IMR-90 (cell line): ENCODE data around the gene TPO.

Experiments used
- BHLHE40 ChIP-seq: fragments of 150-350 bp; IDR thresholded peaks from 2 replicates; pipeline ENCODE4 v1.6.1; 2016; ENCODE audit warnings: mild to moderate bottlenecking, low read depth, low read length
- CEBPB ChIP-seq: IDR thresholded peaks from 2 replicates; pipeline ENCODE4 v1.6.1; 2012; ENCODE audit warnings: low read depth, low read length, improper control_type of control experiment
- MAFK ChIP-seq: IDR thresholded peaks from 2 replicates; pipeline ENCODE4 v1.6.1; 2012; ENCODE audit warnings: low read depth, low read length, improper control_type of control experiment
- MAZ ChIP-seq: IDR thresholded peaks from 2 replicates; pipeline ENCODE4 v1.6.1; 2012; ENCODE audit warnings: low read depth, mild to moderate bottlenecking, low read length, improper control_type of control experiment, moderate library complexity, borderline replicate concordance
- POLR2A ChIP-seq: IDR thresholded peaks from 2 replicates; pipeline ENCODE4 v1.6.1; 2012; ENCODE audit warnings: mild to moderate bottlenecking, low read depth, low read length
- RCOR1 ChIP-seq: IDR thresholded peaks from 2 replicates; pipeline ENCODE4 v1.6.1; 2012; ENCODE audit warnings: mild to moderate bottlenecking, low read length, improper control_type of control experiment; ENCODE audit not compliant: insufficient replicate concordance
- SMC3 ChIP-seq: fragments of 150-350 bp; IDR thresholded peaks from 2 replicates; pipeline ENCODE4 v1.6.1; 2016; ENCODE audit warnings: low read depth, mild to moderate bottlenecking, antibody characterized with exemption, low read length, moderate library complexity
- TF ChIP-seq, protein P1 (sequence below): conservative IDR thresholded peaks from 2 replicates; pipeline ENCODE4 v1.5.1; 2012; ENCODE audit warnings: mild to moderate bottlenecking, low read depth, low read length, improper control_type of control experiment
- TF ChIP-seq, protein P2 (sequence below): fragments of 150-350 bp; IDR thresholded peaks from 2 replicates; pipeline ENCODE4 v1.6.1; 2017; ENCODE audit warnings: mild to moderate bottlenecking, antibody characterized with exemption, low read length, low read depth

DNA sequence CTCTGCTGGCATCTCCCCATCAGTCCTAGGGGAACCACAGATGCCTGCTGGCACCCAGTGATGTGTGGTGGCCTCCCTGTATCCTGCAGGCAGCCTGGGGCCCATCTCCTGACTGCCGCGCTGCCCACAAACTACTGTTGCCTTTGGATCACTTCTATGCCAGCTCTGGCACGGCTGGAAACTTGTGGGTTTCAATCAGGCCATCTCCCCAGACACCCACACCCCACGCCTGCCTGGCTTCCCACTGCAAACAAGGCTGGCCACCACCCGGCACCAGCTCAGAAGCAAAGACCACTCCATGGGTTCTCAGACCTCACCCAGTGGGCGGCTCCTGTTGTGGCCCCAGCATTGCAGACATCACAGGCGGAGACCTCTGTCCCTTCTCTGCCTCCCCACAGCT is 15.1 kb upstream of the TPO start:
- TF ChIP-seq, protein P1, sequence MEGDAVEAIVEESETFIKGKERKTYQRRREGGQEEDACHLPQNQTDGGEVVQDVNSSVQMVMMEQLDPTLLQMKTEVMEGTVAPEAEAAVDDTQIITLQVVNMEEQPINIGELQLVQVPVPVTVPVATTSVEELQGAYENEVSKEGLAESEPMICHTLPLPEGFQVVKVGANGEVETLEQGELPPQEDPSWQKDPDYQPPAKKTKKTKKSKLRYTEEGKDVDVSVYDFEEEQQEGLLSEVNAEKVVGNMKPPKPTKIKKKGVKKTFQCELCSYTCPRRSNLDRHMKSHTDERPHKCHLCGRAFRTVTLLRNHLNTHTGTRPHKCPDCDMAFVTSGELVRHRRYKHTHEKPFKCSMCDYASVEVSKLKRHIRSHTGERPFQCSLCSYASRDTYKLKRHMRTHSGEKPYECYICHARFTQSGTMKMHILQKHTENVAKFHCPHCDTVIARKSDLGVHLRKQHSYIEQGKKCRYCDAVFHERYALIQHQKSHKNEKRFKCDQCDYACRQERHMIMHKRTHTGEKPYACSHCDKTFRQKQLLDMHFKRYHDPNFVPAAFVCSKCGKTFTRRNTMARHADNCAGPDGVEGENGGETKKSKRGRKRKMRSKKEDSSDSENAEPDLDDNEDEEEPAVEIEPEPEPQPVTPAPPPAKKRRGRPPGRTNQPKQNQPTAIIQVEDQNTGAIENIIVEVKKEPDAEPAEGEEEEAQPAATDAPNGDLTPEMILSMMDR = no peak
- no peak for TF ChIP-seq RCOR1
- TF ChIP-seq SMC3 = no peak
- TF ChIP-seq, protein P2, sequence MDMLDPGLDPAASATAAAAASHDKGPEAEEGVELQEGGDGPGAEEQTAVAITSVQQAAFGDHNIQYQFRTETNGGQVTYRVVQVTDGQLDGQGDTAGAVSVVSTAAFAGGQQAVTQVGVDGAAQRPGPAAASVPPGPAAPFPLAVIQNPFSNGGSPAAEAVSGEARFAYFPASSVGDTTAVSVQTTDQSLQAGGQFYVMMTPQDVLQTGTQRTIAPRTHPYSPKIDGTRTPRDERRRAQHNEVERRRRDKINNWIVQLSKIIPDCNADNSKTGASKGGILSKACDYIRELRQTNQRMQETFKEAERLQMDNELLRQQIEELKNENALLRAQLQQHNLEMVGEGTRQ = no peak
- TF ChIP-seq MAZ = no peak
- no peak for TF ChIP-seq POLR2A
- no peak for TF ChIP-seq MAFK
- no peak for TF ChIP-seq CEBPB
- no peak for TF ChIP-seq BHLHE40
